ENCODE measurements around the gene WBP4. TPM values are rescaled to one million over a fixed set of nuclear protein-coding genes. Genes with fewer than 3 reads are reported as not detected.

WBP4 gene
- total and polyA plus RNA-seq, 2 of the 13 experiments (the other 11 are each of a cell fraction or from before 2014, with no cell fraction given): 6.7 to 11.7 TPM

DNA sequence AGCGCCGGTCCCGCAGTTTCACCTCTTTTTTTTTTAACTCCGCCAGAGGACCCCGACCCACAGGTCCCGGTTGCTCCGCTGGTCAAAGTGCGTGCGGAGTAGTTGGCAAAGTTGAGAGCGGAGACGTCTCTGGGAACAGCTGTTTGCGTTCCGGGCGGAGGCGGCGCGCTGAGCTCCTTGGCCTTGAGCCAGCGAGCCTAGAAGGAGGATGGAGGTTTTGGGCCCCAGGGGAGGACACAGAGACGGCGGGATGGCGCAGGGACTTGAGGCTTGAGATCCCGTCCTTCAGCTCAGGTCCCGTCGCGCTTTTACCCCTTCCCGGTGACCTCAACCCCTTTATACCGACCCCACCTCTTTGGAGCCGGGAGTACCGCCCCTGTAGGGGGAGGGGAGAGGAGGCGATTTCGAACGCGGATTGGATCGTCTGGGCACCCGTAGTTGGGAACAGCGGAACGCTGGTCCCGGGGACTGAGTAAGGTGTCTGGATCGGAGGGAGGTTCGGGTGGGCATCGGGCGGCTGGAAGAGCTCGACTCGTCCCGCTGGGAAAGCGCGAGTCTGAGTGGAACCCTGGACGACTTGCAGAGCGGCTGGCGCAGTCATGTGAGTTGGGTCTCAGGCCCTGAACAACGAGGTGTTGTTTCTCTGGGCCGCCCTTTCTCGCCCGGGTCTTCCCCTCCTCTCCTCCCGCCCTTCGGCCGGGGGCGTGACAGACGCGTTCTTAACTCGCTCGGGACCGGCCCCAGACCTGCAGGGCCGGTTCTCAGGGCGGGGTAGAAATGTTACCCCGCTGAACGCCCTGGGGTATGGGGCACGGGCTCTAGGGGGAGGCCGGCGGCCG is at the start of gene WBP4 (continued):
- TF ChIP-seq, protein P1, sequence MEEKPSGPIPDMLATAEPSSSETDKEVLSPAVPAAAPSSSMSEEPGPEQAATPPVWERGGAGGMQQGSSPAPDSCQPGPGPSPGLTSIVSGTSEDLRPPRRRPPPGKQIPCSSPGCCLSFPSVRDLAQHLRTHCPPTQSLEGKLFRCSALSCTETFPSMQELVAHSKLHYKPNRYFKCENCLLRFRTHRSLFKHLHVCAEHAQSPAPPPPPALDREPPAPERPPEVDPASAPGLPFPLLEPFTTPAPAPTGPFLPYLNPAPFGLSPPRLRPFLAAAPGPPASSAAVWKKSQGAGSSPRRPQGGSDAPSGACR (CRISPR knock-in tag; IDR thresholded peaks at IDR 0.05): peak; percentile 97
- TF ChIP-seq SP4 (CRISPR knock-in tag; IDR thresholded peaks at IDR 0.05) (peak; percentile 87), MAFF (IDR thresholded peaks at IDR 0.05; ENCODE audit: low read depth, low read length) (0 out of 2 replicates have a peak, but pooled peaks have one; percentile 0), ETV6 (CRISPR knock-in tag; conservative IDR thresholded peaks at IDR 0.05) (no peak; the same call in 1 of the 2 replicates), TMF1 (CRISPR knock-in tag; IDR thresholded peaks at IDR 0.05; ENCODE audit: low read depth) (no peak), NPAS2 (CRISPR knock-in tag; IDR thresholded peaks at IDR 0.05; ENCODE audit: borderline replicate concordance) (no peak), FOXA1 (IDR thresholded peaks at IDR 0.05) (no peak), FOXA1 (CRISPR knock-in tag; IDR thresholded peaks at IDR 0.05) (no peak; the same call in 1 of the 2 replicates), PITX1 (CRISPR knock-in tag; IDR thresholded peaks at IDR 0.05) (peak; percentile 3; the same call in 1 of the 2 replicates), ZNF839 (CRISPR knock-in tag; IDR thresholded peaks at IDR 0.05; ENCODE audit: borderline replicate concordance) (no peak), BHLHE40 (IDR thresholded peaks at IDR 0.05; ENCODE audit: low read length) (no peak), HES4 (CRISPR knock-in tag; IDR thresholded peaks at IDR 0.05; ENCODE audit: borderline replicate concordance) (0 out of 2 replicates have a peak, but pooled peaks have one; percentile 61), ZFP36 (IDR thresholded peaks at IDR 0.05; ENCODE audit: borderline replicate concordance, low read depth, low read length, partially characterized antibody) (no peak), SIN3B (IDR thresholded peaks at IDR 0.05; ENCODE audit: low read length) (no peak), HNRNPH1 (optimal IDR thresholded peaks at IDR 0.05; ENCODE audit: low read depth, low read length) (peak; percentile 64), FOXJ3 (CRISPR knock-in tag; IDR thresholded peaks at IDR 0.05; ENCODE audit: borderline replicate concordance) (peak; percentile 40; the same call in 1 of the 2 replicates), ATF1 (CRISPR knock-in tag; IDR thresholded peaks at IDR 0.05) (peak; percentile 40; the same call in 1 of the 2 replicates), SMYD3 (CRISPR knock-in tag; IDR thresholded peaks at IDR 0.05) (no peak), ZNF660 (CRISPR knock-in tag; IDR thresholded peaks at IDR 0.05; ENCODE audit: borderline replicate concordance, low read depth) (no peak), SP140L (CRISPR knock-in tag; IDR thresholded peaks at IDR 0.05; ENCODE audit: borderline replicate concordance) (no peak), SKI (IDR thresholded peaks at IDR 0.05; ENCODE audit: partially characterized antibody) (peak; percentile 30)
- TF ChIP-seq, protein P2, sequence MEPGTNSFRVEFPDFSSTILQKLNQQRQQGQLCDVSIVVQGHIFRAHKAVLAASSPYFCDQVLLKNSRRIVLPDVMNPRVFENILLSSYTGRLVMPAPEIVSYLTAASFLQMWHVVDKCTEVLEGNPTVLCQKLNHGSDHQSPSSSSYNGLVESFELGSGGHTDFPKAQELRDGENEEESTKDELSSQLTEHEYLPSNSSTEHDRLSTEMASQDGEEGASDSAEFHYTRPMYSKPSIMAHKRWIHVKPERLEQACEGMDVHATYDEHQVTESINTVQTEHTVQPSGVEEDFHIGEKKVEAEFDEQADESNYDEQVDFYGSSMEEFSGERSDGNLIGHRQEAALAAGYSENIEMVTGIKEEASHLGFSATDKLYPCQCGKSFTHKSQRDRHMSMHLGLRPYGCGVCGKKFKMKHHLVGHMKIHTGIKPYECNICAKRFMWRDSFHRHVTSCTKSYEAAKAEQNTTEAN (CRISPR knock-in tag; conservative IDR thresholded peaks at IDR 0.05): peak; percentile 57; the same call in 1 of the 2 replicates
- TF ChIP-seq, protein P3, sequence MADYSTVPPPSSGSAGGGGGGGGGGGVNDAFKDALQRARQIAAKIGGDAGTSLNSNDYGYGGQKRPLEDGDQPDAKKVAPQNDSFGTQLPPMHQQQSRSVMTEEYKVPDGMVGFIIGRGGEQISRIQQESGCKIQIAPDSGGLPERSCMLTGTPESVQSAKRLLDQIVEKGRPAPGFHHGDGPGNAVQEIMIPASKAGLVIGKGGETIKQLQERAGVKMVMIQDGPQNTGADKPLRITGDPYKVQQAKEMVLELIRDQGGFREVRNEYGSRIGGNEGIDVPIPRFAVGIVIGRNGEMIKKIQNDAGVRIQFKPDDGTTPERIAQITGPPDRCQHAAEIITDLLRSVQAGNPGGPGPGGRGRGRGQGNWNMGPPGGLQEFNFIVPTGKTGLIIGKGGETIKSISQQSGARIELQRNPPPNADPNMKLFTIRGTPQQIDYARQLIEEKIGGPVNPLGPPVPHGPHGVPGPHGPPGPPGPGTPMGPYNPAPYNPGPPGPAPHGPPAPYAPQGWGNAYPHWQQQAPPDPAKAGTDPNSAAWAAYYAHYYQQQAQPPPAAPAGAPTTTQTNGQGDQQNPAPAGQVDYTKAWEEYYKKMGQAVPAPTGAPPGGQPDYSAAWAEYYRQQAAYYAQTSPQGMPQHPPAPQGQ (CRISPR knock-in tag; IDR thresholded peaks at IDR 0.05; ENCODE audit: borderline replicate concordance): no peak
- TF ChIP-seq, protein P4, sequence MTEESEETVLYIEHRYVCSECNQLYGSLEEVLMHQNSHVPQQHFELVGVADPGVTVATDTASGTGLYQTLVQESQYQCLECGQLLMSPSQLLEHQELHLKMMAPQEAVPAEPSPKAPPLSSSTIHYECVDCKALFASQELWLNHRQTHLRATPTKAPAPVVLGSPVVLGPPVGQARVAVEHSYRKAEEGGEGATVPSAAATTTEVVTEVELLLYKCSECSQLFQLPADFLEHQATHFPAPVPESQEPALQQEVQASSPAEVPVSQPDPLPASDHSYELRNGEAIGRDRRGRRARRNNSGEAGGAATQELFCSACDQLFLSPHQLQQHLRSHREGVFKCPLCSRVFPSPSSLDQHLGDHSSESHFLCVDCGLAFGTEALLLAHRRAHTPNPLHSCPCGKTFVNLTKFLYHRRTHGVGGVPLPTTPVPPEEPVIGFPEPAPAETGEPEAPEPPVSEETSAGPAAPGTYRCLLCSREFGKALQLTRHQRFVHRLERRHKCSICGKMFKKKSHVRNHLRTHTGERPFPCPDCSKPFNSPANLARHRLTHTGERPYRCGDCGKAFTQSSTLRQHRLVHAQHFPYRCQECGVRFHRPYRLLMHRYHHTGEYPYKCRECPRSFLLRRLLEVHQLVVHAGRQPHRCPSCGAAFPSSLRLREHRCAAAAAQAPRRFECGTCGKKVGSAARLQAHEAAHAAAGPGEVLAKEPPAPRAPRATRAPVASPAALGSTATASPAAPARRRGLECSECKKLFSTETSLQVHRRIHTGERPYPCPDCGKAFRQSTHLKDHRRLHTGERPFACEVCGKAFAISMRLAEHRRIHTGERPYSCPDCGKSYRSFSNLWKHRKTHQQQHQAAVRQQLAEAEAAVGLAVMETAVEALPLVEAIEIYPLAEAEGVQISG (CRISPR knock-in tag; IDR thresholded peaks at IDR 0.05): peak; percentile 79

Data from HepG2 (cell line).